A673 (cell line): ENCODE data around the gene NAALADL2. TPM values are rescaled to one million over a fixed set of nuclear protein-coding genes. Genes with fewer than 3 reads are reported as not detected.
"Not testable (repeated sequence)": the region's sequence is repeated elsewhere in the genome, so short reads cannot be mapped to it uniquely, and the experiment has no call there.

Experiments used
- BruUV-seq: library from RNA; stranded (reverse); fragments of 400-500 nt; replicated peaks from 2 replicates; lab custom pipeline; 2021; lab: Mats Ljungman, UMichigan
- CTCF ChIA-PET: fragments of 300-600 bp; sonication (Branson Sonifier 250); formaldehyde crosslinking; loops from one replicate; lab custom pipeline; 2022; ENCODE audit warnings: antibody characterized with exemption; lab: Charles Lee
- POLR2A ChIA-PET: fragments of 300-600 bp; sonication (Branson Sonifier 250); formaldehyde crosslinking; loops from one replicate; lab custom pipeline; 2022; ENCODE audit warnings: antibody characterized with exemption; ENCODE audit not compliant: low non-redundant PET; lab: Charles Lee
- DNase-seq: peaks from one replicate; pipeline ENCODE4 v3.0.0-alpha.2; 2015; ENCODE audit warnings: low spot score
- H3K27ac ChIP-seq: fragments of 200-600 bp; sonication (generic); 2 replicates; pipeline ENCODE4 v1.5.1; 2016; ENCODE audit warnings: mixed run types, low read depth, mild to moderate bottlenecking, mixed read lengths, antibody characterized with exemption, low read length; ENCODE audit not compliant: poor library complexity, severe bottlenecking
- H3K27me3 ChIP-seq: fragments of 200-600 bp; sonication (generic); replicated peaks from 2 replicates; pipeline ENCODE4 v1.6.1; 2017; ENCODE audit warnings: mixed run types, low read depth, mild to moderate bottlenecking, mixed read lengths, antibody characterized with exemption, low read length; ENCODE audit not compliant: insufficient read depth, poor library complexity
- H3K36me3 ChIP-seq: fragments of 200-600 bp; sonication (generic); 2 replicates; pipeline ENCODE4 v1.6.1; 2016; ENCODE audit warnings: mixed run types, mild to moderate bottlenecking, mixed read lengths, antibody characterized with exemption, low read length; ENCODE audit not compliant: insufficient read depth, poor library complexity, severe bottlenecking
- H3K4me1 ChIP-seq: fragments of 200-600 bp; sonication (generic); 2 replicates; pipeline ENCODE4 v1.6.1; 2017; ENCODE audit warnings: mixed run types, mild to moderate bottlenecking, mixed read lengths, antibody characterized with exemption, low read length; ENCODE audit not compliant: insufficient read depth, poor library complexity, severe bottlenecking
- H3K4me3 ChIP-seq: fragments of 200-600 bp; sonication (generic); 2 replicates; pipeline ENCODE4 v1.5.1; 2016; ENCODE audit warnings: low read depth, mixed run types, mild to moderate bottlenecking, mixed read lengths, low read length; ENCODE audit not compliant: poor library complexity, severe bottlenecking
- H3K9me3 ChIP-seq: fragments of 200-600 bp; sonication (generic); 2 replicates; pipeline ENCODE4 v1.6.1; 2016; ENCODE audit warnings: mixed run types, low read depth, mild to moderate bottlenecking, mixed read lengths, antibody characterized with exemption, low read length; ENCODE audit not compliant: poor library complexity, severe bottlenecking
- EZH2 ChIP-seq: fragments of 200-600 bp; sonication (generic); IDR thresholded peaks from 2 replicates; pipeline ENCODE4 v1.6.1; 2017; ENCODE audit warnings: borderline replicate concordance, low read depth, mild to moderate bottlenecking, mixed read lengths, antibody characterized with exemption, low read length; ENCODE audit not compliant: poor library complexity, severe bottlenecking
- intact Hi-C: fragments of 100-400 bp; cut with micrococcal nuclease; formaldehyde crosslinking; loops from one replicate; pipeline ENCODE4 v1.10.0; 2022; ENCODE audit not compliant: unreplicated experiment
- total RNA-seq: library from RNA; stranded (reverse); gene quantifications from 2 replicates; pipeline ENCODE4 v1.2.3, GENCODE V29; 2021
- TF ChIP-seq, protein P1 (sequence below): fragments of 300-800, 200-600 bp; sonication (generic); conservative IDR thresholded peaks from 2 replicates; pipeline ENCODE4 v1.5.1; 2017; ENCODE audit warnings: low read depth, mild to moderate bottlenecking, antibody characterized with exemption, low read length, moderate library complexity, mixed read lengths

The NAALADL2 gene
- total RNA-seq, 1 experiment from 2014 or later: 0.64 TPM

DNA sequence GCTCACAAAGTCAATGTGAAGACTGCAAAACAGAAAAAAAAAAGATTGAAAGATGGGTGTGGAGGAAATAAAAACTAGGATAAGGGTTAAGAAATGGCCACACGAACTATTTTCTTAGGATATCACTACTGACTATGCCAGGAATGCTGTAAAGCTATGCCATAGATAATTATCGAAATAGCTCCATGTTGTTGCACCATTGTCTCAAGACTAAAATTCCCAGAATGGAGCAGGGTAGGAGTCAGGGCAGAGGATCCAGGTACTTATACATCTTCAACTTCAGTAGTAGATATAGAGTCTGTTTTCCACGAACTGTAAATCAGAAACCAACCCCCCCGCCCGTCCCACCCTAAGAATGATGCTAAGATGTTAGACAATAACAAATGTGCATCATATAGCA, 302.2 kb downstream of the NAALADL2 start:
- no peaks in the 10 kb centered on the region for H3K4me1 ChIP-seq

DNA sequence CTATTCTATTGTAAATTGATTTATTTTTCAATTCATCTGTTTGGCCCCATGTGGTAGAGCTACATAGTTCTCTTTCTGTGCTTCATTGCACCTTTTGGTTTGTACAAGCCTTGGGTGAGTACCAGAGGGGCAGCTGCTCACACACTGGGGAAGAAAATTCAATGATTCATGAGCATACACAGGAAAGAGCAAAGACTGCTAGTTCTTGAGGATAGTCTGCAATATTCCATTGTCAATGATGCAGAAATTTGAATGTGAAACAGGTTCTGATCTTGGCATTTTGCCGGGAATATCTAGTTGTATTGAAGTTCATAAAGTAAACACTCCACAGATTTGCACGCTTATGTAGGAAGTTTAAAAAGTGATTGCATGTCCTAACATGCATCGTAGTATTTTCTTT, 304.6 kb downstream of the NAALADL2 start:
- no peaks in the 10 kb centered on the region for H3K4me1 ChIP-seq
- H3K4me3 ChIP-seq: no peak overlapping the region
- no peak for DNase-seq
- no TSS peak for BruUV-seq
- intact Hi-C loops: no loop called here
- CTCF ChIA-PET: no interaction called here
- TF ChIP-seq, protein P1, sequence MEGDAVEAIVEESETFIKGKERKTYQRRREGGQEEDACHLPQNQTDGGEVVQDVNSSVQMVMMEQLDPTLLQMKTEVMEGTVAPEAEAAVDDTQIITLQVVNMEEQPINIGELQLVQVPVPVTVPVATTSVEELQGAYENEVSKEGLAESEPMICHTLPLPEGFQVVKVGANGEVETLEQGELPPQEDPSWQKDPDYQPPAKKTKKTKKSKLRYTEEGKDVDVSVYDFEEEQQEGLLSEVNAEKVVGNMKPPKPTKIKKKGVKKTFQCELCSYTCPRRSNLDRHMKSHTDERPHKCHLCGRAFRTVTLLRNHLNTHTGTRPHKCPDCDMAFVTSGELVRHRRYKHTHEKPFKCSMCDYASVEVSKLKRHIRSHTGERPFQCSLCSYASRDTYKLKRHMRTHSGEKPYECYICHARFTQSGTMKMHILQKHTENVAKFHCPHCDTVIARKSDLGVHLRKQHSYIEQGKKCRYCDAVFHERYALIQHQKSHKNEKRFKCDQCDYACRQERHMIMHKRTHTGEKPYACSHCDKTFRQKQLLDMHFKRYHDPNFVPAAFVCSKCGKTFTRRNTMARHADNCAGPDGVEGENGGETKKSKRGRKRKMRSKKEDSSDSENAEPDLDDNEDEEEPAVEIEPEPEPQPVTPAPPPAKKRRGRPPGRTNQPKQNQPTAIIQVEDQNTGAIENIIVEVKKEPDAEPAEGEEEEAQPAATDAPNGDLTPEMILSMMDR: no peak
- TF ChIP-seq EZH2: no peak
- H3K9me3 ChIP-seq: no peaks in the 10 kb centered on the region
- no peak overlapping the region for H3K27ac ChIP-seq
- H3K36me3 ChIP-seq: no peaks in the 10 kb centered on the region
- POLR2A ChIA-PET: no interaction called here
- H3K27me3 ChIP-seq: no peaks in the 10 kb centered on the region

More for the DNA sequence above, 302.2 kb downstream of the NAALADL2 start:
- no peak for TF ChIP-seq EZH2
- TF ChIP-seq, protein P1: no peak
- Histone ChIP-seq H3K27ac (no peak overlapping the region), H3K4me3 (no peak overlapping the region), H3K27me3 (no peaks in the 10 kb centered on the region), H3K9me3 (no peaks in the 10 kb centered on the region), H3K36me3 (no peaks in the 10 kb centered on the region)
- intact Hi-C loops: no loop called here
- no peak for DNase-seq
- BruUV-seq: no TSS peak
- CTCF ChIA-PET: no interaction called here
- POLR2A ChIA-PET: no interaction called here

DNA sequence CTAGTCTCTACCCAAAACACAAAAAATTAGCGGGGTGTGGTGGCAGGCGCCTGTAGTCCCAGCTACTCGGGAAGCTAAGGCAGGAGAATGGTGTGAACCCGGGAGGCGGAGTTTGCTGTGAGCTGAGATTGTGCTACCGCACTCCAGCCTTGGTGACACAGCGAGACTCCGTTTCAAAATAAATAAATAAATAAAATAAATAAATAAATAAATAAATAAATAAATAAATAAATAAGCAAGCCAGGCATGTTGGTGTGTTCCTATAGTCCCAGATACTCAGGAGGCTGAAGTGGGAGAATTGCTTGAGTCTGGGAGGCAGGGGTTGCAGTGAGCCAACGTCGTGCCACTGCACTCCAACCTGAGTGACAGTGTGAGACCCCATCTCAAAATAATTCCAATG, 314.0 kb downstream of the NAALADL2 start:
- CTCF ChIA-PET, H3K27ac ChIP-seq, DNase-seq, intact Hi-C loops, H3K9me3 ChIP-seq, H3K36me3 ChIP-seq, POLR2A ChIA-PET, BruUV-seq, H3K27me3 ChIP-seq, H3K4me3 ChIP-seq, H3K4me1 ChIP-seq: not testable (repeated sequence)

DNA sequence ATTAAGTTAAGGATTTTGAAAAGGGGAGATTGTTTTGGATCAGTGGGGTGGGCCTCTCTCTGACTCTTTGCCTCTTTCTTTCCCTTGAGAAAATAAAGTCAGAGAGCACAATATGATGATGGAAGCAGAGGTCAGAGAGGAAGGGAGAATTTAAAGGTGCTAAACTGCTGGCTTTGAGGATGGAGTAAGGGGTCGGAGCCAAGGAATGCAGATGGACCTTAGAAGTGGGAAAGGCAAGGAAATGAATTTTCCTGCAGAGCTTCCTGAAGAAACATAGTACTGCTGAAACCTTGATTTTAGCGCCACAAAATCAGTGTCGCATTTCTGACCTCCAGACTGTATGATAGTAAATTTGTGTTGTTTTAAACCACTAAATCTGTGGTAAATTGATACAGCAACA, 317.4 kb downstream of the NAALADL2 start:
- intact Hi-C loops: no loop called here
- DNase-seq: no peak

More for the DNA sequence above, 317.4 kb downstream of the NAALADL2 start:
- H3K36me3 ChIP-seq: no peaks in the 10 kb centered on the region
- no peak for TF ChIP-seq EZH2
- TF ChIP-seq, protein P1: no peak
- H3K4me3 ChIP-seq: no peak overlapping the region
- no peaks in the 10 kb centered on the region for H3K27me3 ChIP-seq
- H3K4me1 ChIP-seq: no peaks in the 10 kb centered on the region
- no peaks in the 10 kb centered on the region for H3K9me3 ChIP-seq
- POLR2A ChIA-PET: interaction anchor here (0.6 kb wide), 1 partner anchor 244 kb away, joined by 3 read pairs; no protein-coding TSS in a partner anchor
- H3K27ac ChIP-seq: no peak overlapping the region
- no TSS peak for BruUV-seq
- CTCF ChIA-PET: no interaction called here
